Activated T-cell treated with anti-CD3 and anti-CD28 coated beads, Interleukin-2, amount 50 U/mL, for 1 hour (primary cell): ENCODE data around the gene MMP19.
"Not testable (repeated sequence)": the region's sequence is repeated elsewhere in the genome, so short reads cannot be mapped to it uniquely, and the experiment has no call there.

Source experiments
- DNase-seq: peaks from one replicate; pipeline ENCODE4 v3.0.0-alpha.2; 2020

Gene MMP19

DNA sequence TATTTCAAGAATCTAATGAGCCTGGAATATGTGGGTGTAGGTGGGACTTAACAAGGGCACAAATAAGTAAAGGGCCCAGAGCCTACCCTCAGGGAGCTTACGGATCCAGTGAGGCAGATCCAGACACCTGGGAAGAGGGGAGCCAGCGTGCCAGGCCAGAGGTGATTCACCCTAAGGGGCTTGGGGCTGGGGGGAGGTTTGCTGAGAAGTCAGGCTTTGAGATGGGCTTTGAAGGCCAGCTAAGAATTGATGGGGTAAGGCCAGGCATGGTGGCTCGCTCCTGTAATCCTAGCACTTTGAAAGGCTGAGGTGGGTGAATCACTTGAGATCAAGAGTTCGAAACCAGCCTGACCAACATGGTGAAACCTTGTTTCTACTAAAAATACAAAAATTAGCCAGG lies 695 bp upstream of the MMP19 start:
- no peak for DNase-seq

DNA sequence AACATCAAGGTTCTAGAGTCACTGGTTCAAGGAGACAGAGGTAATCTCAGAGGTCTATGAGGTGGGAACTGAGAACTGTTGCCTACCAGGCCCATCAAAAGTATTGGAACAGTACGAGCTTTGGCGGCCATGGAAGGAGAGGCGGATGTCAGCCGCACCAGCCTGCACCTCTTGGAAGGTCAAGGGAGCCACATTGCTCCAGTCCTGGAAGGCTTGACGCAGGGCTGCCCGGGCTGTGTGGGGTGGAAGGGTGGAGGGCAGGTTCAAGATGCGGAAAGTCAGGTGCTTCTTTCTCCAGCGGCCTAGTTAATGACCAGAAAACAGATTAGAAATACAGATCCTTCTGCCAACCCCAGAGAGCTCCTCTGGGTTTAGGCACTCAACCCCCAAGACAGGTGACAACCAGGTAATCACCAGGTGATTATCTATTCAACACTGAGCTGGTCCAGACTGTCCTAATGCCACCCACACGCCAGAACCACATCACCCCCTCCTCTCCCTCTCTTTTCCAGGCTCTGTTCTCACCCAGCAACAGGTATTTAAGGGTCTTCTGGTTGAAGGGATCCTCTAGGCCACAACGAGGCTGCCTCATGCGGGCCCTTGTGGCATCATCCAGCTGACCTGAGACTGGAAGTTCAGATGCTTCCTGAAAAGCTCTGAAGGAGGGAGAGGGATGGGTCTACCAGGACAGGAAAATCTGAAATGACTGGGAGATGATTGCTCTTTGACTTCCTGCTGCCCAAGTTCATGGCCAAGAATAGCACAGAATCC lies 2.0 kb downstream of the MMP19 start:
- no peak for DNase-seq

DNA sequence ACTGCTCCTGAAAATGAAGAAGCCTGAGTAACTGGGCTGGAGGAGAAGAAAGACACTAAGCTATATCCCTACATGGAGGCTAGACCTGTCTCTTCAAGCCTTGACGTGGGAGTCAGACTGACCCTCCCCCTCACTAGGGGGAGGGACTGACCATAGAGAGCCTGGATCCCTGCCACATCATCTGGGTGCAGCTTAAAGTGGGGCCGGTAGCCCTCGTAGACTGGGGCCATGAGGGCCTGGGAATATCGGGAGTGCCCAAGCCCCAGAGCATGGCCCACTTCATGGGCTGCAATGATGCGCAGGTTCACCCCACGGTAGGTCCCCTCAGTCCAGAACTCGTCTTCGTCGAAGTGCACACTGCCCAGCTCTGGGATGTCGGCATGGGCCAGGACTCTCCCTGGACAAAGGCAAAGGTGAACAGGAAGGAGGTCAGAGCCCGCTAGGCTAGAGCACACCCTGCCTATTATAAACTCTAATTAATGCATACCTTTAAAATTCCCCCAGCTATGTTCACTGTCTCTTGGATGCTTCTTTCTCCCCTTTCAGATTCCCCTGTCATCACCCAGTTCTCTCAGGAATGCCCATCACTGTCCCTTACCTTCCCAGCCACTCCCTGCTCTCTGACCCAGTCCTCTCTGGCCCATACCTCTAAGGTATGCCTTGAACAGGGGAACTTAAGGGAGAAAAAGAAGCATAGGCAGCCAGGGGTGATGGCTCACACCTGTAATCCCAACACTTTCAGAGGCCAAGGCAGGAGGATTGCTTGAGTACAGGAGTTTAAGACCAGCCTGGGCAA lies 3.2 kb downstream of the MMP19 start:
- DNase-seq: no peak

DNA sequence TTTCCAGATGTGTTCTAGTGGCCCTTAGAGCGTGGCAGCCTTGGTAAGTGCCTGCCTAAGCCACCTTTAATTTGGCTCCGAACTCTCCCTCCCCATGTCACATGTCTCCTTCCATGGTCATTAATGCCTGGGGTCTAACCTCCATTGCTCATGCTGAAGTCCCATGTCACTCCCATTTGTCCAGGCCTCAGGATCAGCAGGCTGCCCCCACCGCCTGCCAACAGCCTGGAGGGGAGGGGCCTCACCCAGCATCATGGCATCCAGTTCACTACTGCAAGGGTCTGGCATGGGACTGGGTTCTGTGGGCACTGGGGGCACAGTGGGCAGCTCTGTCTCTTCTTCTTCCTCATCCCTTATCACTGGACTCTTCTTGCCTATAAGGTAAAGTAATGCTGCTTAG lies 4.4 kb downstream of the MMP19 start:
- no peak for DNase-seq

DNA sequence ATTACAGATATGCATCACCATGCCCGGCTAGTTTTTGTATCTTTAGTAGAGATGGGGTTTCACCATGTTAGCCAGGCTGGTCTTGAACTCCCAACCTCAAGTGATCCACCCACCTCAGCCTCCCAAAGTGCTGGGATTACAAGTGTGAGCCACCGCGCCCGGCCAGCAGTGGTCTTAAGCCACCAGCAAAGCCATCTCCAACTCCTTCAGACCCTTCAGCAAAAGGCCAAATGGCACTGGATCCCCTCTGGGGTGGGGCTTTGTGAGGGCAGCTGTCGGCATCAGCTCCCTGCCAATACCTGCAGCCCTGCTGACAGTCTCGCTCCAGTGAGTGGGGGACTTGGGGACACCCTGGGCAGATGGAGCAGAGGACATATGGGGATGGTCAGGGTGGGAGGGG lies 8.3 kb downstream of the MMP19 start:
- DNase-seq: not testable (repeated sequence)

DNA sequence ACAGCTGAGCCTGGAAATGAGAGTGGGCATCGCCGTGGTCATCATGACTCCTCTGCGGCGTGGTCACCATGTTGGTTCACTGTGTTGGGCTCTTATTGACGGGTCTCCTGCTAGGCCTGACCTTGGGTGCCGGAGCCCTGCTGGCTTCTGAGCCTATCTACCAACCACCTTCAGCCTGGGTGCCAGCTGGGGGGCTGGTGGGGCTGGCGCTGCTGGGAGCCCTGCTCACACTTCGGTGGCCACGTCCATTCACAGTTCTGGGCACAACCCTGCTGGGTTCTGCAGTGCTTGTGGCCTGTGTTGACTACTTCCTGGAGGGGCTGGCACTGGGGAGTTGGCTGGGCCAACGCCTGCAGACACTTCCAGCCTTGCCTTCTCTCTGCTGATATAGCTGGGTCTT lies 9.7 kb downstream of the MMP19 start:
- DNase-seq: no peak

DNA sequence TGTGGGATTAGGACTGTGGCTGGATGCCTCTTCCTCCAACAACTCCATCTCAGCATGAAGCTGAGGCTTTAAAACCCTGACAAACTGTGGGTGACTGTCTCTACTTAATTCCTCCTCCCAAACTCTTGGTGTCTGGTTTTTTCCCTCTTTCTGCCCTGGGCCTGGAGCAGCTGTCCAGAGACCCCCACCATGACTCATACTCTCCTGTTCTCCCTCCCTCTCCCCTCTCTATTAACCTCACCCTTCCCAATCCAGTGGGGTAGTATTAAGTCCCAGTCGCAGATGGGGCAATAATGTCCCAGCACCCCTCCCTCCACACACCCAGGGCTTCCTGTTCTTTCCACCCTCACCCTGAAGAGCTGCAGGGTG lies 11.3 kb downstream of the MMP19 start:
- DNase-seq: no peak

DNA sequence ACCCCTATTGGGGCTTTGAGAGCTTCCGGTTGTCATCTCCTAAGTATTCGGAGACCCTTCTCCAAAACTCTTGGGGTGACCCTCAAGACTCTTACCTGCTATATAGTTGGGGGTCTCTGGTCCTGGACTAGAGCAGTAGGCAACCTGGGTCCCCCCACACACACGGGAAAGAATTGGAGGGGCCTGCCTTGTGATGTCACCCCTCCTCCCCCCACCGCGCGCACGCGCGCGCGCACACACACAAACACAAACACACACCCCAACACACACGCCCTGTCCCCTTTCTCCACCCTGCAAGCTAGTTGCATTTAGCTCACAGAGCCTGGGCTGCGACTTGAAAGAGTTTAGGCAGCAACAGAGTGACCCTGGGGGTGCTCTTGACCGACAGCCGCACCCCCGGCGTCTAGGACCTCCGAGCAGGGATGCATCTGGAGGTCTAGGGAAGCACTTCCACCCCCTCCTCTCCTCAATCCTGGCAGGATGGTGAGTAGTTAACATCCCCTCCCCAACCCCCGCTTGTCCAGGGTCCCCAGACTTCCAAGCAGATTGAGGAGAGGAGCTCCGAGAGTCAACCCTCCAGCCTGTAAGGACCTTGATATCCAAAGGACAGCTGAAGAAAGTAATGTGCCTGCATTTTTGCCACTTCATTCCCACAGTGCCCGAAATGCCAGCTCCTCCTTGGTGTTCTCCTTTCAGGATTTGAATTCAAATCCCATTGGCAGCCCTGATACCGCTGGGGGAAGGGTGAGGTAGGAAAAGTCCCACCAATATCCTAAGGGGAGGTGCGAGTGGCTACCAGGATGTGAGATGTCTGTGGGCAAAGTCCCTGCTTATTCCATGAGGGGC lies 11.9 kb downstream of the MMP19 start:
- peak; percentile 66 for DNase-seq

DNA sequence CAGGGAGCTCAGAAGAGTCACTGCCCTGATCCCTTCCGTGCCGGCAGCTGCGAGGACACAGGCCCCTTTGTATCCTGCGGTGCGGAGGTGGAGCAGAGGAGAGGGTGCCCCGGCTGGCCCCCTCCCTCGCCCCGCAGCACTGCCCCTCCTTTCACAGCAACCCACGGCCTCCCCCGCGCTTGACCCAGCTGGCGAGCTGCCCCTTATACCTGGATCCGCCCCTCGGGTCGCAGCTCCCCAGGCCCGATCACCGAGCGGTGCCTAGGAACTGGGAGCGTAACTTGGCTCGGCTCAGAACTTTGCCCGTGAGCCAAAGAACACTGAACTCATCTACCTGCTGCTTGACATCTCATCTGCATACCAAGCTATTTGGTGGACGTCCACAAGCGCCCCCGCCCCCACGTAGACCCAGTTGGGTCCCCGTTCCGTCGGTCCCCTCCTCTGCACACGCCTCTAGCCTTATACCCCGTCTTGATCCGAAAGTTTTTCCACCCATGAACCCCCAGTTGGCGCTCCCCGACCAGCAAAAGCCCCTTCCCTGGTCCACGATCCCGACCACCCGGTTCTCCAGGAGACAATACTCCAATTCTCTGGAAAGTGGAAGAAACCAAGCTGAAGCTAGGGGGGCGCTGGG lies 12.7 kb downstream of the MMP19 start:
- DNase-seq: peak; percentile 51

DNA sequence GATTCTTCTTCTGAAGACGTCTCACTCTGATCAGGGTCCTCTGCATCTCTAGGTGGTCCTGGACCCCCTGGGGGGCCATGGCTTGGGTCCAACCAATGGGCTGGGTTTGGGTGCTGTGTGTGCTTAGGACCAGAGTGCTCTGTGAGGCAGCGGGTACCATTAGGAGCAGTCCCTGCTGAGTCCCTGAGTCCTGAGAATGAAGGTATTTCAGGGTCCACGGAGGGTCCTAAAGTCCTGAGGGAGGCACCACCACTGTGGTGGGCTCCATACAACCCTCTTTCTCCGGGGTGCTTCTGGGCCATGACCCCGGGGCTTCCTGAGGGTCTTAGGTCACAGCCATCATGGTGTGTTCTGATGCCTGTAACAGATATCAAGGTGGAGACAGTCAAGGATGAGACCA lies 14.4 kb downstream of the MMP19 start:
- no peak for DNase-seq

DNA sequence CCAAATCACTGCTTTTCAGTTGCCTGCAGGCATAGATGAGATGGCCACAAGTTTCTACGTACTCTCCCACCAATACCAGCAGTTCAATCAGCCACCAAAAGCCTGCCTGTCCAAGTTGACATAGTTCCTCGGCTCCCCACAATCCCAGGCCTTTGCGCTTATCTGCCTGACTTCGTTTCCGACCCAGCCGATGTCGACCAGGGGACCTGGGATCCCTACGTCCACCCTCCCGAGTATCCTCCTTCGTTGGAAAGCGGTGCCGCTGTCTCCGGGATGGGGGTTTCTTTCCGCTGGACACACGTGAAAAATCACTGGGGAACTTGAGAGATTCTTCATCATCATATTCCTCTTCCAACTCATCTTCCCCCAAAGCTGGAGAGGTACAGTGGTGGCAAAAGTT lies 14.9 kb downstream of the MMP19 start:
- no peak for DNase-seq

DNA sequence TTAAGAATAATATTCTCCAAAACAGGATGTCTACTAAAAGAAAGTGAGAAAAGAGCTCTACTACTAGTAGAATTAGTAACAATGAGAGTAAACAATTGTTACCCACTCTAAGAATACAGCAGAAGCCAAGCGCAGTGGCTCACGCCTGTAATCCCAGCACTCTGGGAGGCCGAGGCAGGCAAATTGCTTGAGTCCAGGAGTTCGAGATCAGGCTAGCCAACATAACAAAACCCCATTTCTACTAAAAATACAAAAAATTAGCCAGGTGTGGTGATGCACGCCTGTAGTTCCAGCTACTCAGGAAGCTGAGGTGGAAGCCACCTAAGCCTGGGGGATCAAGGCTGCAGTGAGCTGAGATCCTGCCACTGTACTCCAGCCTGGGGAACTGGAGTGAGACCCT lies 18.0 kb downstream of the MMP19 start:
- DNase-seq: no peak

DNA sequence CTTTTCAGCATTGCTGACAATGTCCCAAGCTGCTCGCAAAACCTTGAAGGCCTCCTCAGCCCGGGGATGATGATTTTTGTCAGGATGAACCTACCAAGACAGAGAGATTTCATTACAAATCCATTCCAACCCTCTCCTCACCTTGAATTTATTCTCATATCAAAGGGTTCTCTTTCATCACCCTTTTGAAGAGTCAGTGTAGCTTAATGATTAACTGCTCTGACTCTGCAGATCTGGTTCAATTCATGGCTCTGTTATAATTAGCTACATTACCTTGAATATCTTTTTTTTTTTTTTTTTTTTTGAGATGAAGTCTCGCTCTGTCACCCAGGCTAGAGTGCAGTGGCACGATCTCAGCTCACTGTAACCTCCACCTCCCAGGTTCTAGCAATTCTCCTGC lies 19.3 kb downstream of the MMP19 start:
- DNase-seq: no peak

DNA sequence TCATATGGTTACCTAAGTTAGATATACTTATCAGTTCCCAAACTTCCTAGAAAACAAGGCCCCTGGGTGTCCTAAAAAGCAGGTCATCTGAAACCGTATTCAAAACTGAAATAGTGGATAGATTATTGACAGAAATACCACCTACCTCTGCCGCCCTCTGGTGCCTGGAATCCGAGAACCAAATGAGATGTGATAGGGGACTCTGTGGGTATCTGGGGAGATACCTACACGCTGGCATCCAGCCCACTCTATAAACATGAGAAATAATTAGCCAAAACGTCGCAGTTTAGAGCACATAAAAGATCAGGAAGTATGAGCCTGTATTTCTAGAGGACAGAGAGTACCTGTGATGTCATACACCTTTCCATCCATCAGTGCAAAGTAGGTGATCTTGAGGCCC lies 20.5 kb downstream of the MMP19 start:
- no peak for DNase-seq

DNA sequence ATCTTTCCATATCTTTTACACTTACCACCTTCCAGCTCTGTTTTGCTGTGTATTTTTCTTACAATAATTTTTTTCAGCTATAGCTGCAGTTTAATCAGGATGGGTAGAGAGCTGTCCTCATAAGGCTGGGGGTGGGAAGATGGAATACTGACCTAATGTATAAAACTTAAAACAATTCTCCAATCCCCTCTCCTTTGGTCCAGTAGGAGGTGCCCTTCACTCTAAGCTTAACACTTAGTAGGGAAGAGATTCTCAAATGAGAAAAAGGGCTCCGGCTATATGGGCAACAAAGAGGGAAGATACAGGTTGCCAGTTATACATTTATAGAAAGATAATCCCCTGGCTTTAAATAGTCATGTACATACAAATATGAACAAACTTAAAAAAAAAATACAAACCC lies 22.1 kb downstream of the MMP19 start:
- no peak for DNase-seq

DNA sequence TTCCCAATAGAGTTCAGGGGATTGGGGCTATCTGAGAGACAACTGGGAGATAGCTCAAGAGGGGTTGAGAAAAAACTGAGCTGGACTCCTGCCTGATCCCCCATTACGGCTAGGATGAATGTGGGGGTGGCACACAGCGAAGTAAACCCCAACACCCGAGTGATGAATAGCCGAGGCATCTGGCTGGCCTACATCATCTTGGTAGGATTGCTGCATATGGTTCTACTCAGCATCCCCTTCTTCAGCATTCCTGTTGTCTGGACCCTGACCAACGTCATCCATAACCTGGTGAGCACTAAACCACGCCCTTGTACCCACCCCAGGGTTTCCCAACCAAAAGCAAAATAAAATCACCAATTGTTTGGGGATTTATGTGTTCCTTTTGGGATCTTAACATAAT lies 23.9 kb downstream of the MMP19 start:
- DNase-seq: no peak

DNA sequence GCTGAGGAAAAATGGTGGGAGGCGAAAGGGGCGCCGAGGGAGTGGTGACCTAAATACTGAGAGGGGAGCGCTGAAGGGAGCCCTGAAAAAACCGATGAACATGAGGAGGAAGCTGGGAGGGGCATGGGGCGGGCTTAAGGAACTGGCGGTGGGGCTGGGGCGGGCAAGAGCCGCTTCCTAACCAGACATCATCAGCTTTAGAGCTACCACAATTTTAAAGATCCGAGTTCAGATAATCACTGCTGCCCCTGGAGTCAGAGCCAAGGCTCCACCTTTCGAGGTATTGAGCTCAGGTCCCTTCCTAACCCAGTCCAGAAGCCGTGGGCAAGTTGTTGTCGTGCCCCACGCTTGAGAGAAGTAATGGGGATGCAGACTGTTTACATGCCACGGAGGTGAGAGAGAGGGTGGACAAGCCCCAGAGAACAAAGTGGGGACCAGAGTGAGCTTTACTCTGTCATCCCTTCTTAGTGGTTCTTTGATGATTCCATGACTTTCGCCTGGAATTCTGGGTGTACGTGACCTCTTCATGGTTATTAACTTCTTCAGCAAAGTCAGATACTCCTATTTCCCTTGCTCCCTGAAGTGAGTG lies 24.5 kb downstream of the MMP19 start:
- DNase-seq: no peak

DNA sequence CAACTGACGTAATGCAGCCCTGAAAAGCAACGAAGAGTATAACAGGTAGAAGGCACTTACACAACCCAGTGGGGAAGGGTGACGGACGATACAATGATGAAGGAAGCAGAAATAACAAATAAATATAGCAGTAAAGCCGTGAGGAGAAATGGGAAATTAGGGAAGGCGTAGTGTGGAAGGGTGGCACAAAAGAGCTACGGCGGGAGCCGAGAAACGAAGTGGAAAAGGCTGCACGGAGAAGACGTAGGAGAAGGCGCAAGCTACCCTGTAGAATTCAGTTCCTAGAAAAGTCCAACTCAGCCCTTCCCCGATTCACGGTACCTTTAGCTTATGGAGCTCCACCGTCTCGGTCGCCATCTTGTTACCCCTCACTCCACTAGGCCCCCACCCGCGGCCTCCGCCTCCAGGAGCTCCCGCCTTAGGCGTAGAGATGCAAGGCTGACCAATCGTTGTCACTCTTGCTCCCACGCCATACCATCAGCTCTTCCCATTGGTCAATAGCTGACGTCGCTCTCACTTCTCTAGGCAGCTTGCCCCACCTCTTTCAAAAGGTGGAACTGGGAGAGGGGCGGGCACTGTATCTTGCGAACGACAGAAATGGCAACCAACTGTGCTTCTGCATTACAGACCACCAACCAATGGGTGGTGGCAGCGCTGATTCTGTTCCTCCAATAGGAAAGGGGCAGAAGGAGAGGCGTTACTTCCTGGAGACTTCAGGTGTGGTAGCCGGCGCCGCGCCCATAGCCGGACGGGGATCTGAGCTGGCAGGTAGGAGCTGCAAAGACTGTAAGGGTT lies 25.2 kb downstream of the MMP19 start, which contains the start of the genes ORMDL2 and SARNP:
Gene ORMDL2, plus strand, starts transcription at position 697 of the 795 bp plus-strand sequence. CDS start 959 bp downstream, outside the sequence.
Gene SARNP, minus strand, starts transcription at position 380 of the 795 bp plus-strand sequence. Its CDS starts 23 bp downstream, at position 357.
- peak; percentile 88 for DNase-seq

DNA sequence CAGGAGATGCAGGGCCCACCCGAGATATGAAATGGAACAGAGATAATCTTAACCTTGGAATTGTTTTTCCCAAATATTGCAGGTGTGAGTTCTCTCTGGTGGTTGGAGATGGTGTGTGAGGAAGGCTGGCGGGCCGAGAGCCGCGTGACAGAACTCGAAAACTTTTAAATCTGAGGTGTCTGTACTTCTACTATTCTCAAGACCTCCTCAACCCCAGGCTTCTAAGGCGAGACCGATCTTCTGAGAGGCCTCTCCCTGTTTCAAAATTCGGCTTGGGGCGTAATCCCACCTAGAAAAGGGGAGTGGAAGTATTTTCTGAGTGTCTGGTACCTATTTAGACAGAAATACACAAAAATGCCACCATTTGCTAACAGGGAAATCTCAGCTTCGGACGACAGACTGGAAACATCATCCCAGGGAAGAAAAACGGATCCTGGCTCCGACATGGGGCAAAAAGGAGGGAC lies 25.8 kb downstream of the MMP19 start:
- no peak for DNase-seq

DNA sequence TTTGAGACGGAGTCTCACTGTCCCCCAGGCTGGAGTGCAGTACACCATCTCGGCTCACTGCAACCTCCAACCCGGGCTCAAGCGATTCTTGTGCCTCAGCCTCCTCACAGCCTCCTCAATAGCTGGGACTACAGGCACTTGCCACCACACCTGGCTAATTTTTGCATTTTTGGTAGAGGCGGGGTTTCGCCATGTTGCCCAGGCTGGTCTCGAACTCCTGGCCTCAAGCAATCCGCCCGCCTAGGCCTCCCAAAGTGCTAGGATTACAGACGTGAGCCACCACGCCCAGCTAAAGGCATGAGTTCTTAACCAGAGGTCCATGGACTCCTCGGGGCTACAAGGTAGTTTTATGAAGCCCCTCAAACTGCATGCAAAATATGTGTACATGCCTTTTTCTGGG lies 27.3 kb downstream of the MMP19 start:
- no peak for DNase-seq

DNA sequence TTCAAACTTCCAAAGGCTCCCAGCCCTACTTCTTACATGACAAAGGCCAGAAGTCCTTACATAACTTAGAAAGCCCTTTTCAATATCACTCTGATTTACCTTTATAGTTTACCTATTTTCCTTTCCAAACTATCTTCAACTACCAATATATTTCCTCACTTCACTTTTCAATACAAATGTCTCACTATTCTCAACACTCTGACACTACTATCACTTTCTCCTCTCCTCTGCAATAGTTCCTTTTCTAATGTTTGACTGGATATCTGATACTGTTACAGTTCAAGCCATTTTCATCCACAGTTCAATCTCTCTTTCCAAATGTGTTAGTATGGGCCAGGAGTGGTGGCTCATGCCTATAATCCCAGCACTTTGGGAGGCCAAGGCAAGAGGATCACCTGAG lies 28.5 kb downstream of the MMP19 start:
- DNase-seq: no peak
